ENCODE measurements around the gene FAM135A. TPM values are rescaled to one million over a fixed set of nuclear protein-coding genes. Genes with fewer than 3 reads are reported as not detected.
"Not testable (repeated sequence)": the region's sequence is repeated elsewhere in the genome, so short reads cannot be mapped to it uniquely, and the experiment has no call there.

The FAM135A gene
- total RNA-seq, 1 experiment from 2014 or later, result 20.4 TPM

DNA sequence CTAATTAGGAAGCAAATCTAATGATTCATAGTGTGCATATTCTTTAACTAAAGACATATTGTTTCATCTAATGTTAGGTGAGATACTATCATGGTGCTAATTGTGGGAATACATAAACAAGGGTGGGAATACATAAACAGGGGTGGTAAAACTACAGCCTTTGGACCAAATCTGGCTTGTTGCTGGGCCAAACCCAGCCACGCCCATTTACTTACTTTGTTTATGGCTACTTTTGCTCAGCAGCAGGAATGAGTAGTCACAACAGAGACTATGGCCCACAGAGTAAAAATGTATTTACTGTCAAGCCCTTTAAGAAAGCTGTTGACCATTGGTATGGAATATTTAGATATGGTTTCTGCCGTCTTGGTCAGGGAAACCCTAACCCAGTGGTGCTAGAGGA, 31.7 kb downstream of the FAM135A start:
- BruUV-seq (replicated peaks), result no TSS peak
- H3K27ac Mint-ChIP-seq (ENCODE audit: low read depth, unreplicated experiment), result no peak overlapping the region

DNA sequence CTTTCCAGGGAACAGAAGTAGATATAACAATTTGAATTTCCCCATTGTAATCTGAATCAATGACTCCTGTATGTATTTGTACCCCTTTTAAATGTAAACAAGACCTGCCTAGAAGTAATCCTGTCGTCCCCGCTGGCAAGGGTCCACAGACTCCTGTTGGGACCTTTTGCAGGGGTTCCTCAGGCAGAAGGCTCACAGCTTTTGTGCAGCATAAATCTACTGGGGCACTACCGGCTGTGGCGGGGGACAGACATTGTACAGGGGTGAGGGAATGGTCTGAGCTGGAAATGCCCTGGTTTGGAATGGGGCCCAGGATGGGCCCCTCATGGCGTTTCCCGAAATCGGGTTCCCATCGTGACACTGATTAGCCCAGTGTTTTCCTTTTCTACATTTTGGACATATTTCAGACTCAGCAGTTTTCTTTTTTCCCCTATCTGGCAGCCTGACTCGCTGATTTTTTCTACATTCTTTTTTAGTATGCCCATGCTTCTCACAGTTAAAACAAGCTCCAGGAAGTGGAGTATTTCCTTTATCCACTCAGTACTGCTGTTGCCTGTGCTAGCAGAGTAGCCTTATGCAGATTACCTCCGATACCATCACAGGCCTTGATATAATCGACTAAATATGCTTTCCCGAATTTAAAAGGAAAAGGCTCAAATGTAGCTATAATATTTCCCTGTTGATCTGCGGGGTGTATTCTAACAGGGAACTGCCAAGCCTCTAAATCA, 34.2 kb downstream of the FAM135A start:
- H3K4me3 Mint-ChIP-seq (ENCODE audit: unreplicated experiment); intact Hi-C loops (cut with micrococcal nuclease); H3K9me3 Mint-ChIP-seq (ENCODE audit: unreplicated experiment); POLR2A ChIA-PET; H3K36me3 Mint-ChIP-seq (ENCODE audit: insufficient read depth, unreplicated experiment); BruUV-seq (replicated peaks); H3K27me3 Mint-ChIP-seq (ENCODE audit: insufficient read depth, unreplicated experiment); H3K4me1 Mint-ChIP-seq (ENCODE audit: insufficient read depth, unreplicated experiment); DNase-seq (ENCODE audit: unreplicated experiment); H3K27ac Mint-ChIP-seq (ENCODE audit: low read depth, unreplicated experiment): not testable (repeated sequence)
- CTCF ChIA-PET, result interaction anchor here (0.6 to 0.9 kb wide), 3 partner anchors 16 to 240 kb away, joined by 3 to 5 read pairs (median 3); no protein-coding TSS in a partner anchor

More for the DNA sequence above, 31.7 kb downstream of the FAM135A start:
- POLR2A ChIA-PET, result no interaction called here
- intact Hi-C loops (cut with micrococcal nuclease), result no loop called here
- H3K9me3 Mint-ChIP-seq (ENCODE audit: unreplicated experiment), result no peaks in the 10 kb centered on the region
- TF ChIP-seq, protein P1, sequence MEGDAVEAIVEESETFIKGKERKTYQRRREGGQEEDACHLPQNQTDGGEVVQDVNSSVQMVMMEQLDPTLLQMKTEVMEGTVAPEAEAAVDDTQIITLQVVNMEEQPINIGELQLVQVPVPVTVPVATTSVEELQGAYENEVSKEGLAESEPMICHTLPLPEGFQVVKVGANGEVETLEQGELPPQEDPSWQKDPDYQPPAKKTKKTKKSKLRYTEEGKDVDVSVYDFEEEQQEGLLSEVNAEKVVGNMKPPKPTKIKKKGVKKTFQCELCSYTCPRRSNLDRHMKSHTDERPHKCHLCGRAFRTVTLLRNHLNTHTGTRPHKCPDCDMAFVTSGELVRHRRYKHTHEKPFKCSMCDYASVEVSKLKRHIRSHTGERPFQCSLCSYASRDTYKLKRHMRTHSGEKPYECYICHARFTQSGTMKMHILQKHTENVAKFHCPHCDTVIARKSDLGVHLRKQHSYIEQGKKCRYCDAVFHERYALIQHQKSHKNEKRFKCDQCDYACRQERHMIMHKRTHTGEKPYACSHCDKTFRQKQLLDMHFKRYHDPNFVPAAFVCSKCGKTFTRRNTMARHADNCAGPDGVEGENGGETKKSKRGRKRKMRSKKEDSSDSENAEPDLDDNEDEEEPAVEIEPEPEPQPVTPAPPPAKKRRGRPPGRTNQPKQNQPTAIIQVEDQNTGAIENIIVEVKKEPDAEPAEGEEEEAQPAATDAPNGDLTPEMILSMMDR (IDR thresholded peaks at IDR 0.05; ENCODE audit: unreplicated experiment), result no peak
- H3K4me3 Mint-ChIP-seq (ENCODE audit: unreplicated experiment), result no peak overlapping the region
- H3K36me3 Mint-ChIP-seq (ENCODE audit: insufficient read depth, unreplicated experiment), result peaks cover 10% of the 10 kb centered on the region
- H3K27me3 Mint-ChIP-seq (ENCODE audit: insufficient read depth, unreplicated experiment), result no peaks in the 10 kb centered on the region
- CTCF ChIA-PET, result no interaction called here
- DNase-seq (ENCODE audit: unreplicated experiment), result no peak
- H3K4me1 Mint-ChIP-seq (ENCODE audit: insufficient read depth, unreplicated experiment), result no peaks in the 10 kb centered on the region

DNA sequence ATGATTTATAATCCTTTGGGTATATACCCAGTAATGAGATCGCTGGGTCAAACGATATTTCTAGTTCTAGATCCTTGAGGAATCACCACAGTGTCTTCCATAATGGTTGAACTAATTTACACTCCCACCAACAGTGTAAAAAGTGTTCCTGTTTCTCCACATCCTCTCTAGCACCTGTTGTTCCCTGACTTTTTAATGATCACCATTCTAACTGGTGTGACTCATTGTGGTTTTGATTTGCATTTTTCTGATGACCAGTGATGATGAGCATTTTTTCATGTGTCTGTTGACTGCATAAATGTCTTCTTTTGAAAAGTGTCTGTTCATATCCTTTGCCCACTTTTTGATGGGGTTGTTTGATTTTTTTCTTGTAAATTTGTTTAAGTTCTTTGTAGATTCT, 40.6 kb downstream of the FAM135A start:
- BruUV-seq (replicated peaks); CTCF ChIA-PET; H3K36me3 Mint-ChIP-seq (ENCODE audit: insufficient read depth, unreplicated experiment); H3K9me3 Mint-ChIP-seq (ENCODE audit: unreplicated experiment); H3K4me1 Mint-ChIP-seq (ENCODE audit: insufficient read depth, unreplicated experiment); DNase-seq (ENCODE audit: unreplicated experiment); H3K4me3 Mint-ChIP-seq (ENCODE audit: unreplicated experiment); H3K27me3 Mint-ChIP-seq (ENCODE audit: insufficient read depth, unreplicated experiment); POLR2A ChIA-PET; intact Hi-C loops (cut with micrococcal nuclease); H3K27ac Mint-ChIP-seq (ENCODE audit: low read depth, unreplicated experiment): not testable (repeated sequence)

DNA sequence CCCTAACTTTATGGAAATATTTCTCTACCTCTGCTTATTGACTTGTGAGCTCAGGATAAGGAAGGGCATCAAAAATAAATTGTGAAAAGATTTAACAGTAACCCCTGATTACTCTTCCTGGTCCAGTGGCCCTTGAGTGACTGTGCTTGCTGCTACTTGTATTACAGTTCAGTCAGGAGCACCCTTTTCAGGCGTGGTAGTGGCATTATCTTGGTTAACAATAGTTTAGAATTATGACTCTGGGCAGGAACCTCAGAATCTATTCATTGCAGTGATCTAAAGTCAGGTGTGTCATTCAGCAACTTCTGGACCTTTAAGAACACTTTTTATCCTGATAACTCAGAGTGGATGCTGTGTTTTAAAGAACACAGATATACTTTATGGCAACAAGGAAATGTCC, 43.4 kb downstream of the FAM135A start:
- peaks cover 7% of the 10 kb centered on the region for H3K36me3 Mint-ChIP-seq (ENCODE audit: insufficient read depth, unreplicated experiment)
- BruUV-seq (replicated peaks), result no TSS peak
- ChIA-PET CTCF (no interaction called here), POLR2A (no interaction called here)
- TF ChIP-seq, protein P1 (IDR thresholded peaks at IDR 0.05; ENCODE audit: unreplicated experiment), result no peak
- no peaks in the 10 kb centered on the region for H3K27me3 Mint-ChIP-seq (ENCODE audit: insufficient read depth, unreplicated experiment)
- no peak for DNase-seq (ENCODE audit: unreplicated experiment)
- intact Hi-C loops (cut with micrococcal nuclease), result no loop called here
- no peak overlapping the region for H3K4me3 Mint-ChIP-seq (ENCODE audit: unreplicated experiment)
- H3K9me3 Mint-ChIP-seq (ENCODE audit: unreplicated experiment), result no peaks in the 10 kb centered on the region
- no peaks in the 10 kb centered on the region for H3K4me1 Mint-ChIP-seq (ENCODE audit: insufficient read depth, unreplicated experiment)
- no peak overlapping the region for H3K27ac Mint-ChIP-seq (ENCODE audit: low read depth, unreplicated experiment)

DNA sequence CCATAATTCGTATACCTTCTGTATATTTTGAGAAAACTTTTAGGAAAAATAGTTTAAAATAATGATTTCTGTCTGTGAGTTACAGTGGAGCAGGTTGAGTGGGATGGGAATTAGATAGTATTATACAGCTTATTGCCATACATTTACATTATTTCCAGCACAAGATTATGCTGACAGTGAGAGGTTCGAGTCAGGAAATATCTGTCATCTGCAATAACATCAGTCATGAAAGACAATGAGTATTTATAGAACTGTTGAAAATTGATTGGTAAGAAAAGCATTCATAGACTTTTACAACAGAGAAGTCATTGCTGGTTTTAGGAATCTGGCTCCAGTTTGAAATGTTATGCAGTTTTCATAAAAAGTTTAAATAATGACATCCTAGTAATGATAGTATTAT, 45.9 kb downstream of the FAM135A start:
- no TSS peak for BruUV-seq (replicated peaks)
- ChIA-PET POLR2A (no interaction called here), CTCF (interaction anchor here (0.9 kb wide), 1 partner anchor 229 kb away, joined by 3 read pairs; no protein-coding TSS in a partner anchor)
- Mint-ChIP-seq H3K4me1 (ENCODE audit: insufficient read depth, unreplicated experiment) (no peaks in the 10 kb centered on the region), H3K4me3 (ENCODE audit: unreplicated experiment) (no peak overlapping the region), H3K9me3 (ENCODE audit: unreplicated experiment) (no peaks in the 10 kb centered on the region), H3K27me3 (ENCODE audit: insufficient read depth, unreplicated experiment) (no peaks in the 10 kb centered on the region), H3K27ac (ENCODE audit: low read depth, unreplicated experiment) (no peak overlapping the region), H3K36me3 (ENCODE audit: insufficient read depth, unreplicated experiment) (peaks cover 7% of the 10 kb centered on the region)
- DNase-seq (ENCODE audit: unreplicated experiment), result no peak
- TF ChIP-seq, protein P1 (IDR thresholded peaks at IDR 0.05; ENCODE audit: unreplicated experiment), result no peak
- intact Hi-C loops (cut with micrococcal nuclease), result no loop called here

DNA sequence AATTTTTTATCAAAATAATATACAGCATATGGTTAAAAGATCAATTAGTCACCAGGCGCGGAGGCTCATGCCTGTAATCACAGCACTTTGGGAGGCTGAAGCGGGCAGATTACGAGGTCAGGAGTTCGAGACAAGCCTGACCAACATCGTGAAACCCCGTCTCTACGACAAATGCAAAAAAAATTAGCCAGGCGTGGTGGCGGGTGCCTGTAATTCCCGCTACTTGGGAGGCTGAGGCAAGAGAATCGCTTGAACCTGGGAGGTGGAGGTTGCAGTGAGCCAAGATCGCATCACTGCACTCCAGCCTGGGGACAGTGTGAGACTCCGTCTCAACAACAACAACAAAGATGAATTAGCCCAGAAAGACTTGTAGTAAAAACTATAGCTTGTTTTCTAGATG, 46.4 kb downstream of the FAM135A start:
- H3K27ac Mint-ChIP-seq (ENCODE audit: low read depth, unreplicated experiment); H3K36me3 Mint-ChIP-seq (ENCODE audit: insufficient read depth, unreplicated experiment); H3K27me3 Mint-ChIP-seq (ENCODE audit: insufficient read depth, unreplicated experiment); BruUV-seq (replicated peaks); H3K4me3 Mint-ChIP-seq (ENCODE audit: unreplicated experiment); H3K4me1 Mint-ChIP-seq (ENCODE audit: insufficient read depth, unreplicated experiment); intact Hi-C loops (cut with micrococcal nuclease); H3K9me3 Mint-ChIP-seq (ENCODE audit: unreplicated experiment); POLR2A ChIA-PET; DNase-seq (ENCODE audit: unreplicated experiment): not testable (repeated sequence)
- CTCF ChIA-PET, result interaction anchor here (0.9 to 1.6 kb wide), 2 partner anchors 90 to 229 kb away, joined by 3 to 6 read pairs; no protein-coding TSS in a partner anchor

All from MCF 10A (cell line).